Mesangial cell (primary cell): ENCODE measurements around the gene M6PR. TPM values are rescaled to one million over a fixed set of nuclear protein-coding genes. Genes with fewer than 3 reads are reported as not detected.

Source experiments
- total RNA-seq: library from RNA; depleted of rRNA; stranded (reverse); fragments of >200 nt; gene quantifications from 2 replicates; pipeline ENCODE4 v1.2.3, GENCODE V29; 2015

Gene M6PR
- total RNA-seq, result 77.8 and 100 TPM in 2 replicates

GRCh38 chr12:8949342-8950220 lies at the start of gene M6PR:
M6PR (minus strand) TSS chr12:8949645; CDS start chr12:8946404, 3,241 bp downstream.

DNA sequence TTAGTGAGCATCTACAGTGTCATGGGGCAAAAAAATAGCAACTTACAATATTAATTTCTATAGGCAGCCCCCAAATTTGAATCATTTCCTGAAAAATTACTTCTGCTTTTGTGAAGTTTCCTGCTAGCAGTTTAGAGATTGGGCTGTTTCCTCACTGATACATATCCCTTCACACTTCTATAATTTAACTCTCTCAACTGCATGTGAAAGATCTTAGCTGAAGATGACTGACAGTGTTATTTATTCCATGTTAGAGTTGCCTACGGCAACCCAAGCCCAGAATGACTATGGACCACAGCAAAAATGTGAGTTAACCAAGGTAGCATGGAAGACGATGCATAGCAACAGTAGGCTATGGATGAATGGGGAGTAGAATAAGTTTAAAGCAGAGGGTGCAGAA lies 40.0 kb upstream of the M6PR start, which contains the start of gene KLRG1:
KLRG1 (plus strand) TSS at position 134 of the 400 bp plus-strand sequence; CDS start at position 224, 90 bp downstream.

DNA sequence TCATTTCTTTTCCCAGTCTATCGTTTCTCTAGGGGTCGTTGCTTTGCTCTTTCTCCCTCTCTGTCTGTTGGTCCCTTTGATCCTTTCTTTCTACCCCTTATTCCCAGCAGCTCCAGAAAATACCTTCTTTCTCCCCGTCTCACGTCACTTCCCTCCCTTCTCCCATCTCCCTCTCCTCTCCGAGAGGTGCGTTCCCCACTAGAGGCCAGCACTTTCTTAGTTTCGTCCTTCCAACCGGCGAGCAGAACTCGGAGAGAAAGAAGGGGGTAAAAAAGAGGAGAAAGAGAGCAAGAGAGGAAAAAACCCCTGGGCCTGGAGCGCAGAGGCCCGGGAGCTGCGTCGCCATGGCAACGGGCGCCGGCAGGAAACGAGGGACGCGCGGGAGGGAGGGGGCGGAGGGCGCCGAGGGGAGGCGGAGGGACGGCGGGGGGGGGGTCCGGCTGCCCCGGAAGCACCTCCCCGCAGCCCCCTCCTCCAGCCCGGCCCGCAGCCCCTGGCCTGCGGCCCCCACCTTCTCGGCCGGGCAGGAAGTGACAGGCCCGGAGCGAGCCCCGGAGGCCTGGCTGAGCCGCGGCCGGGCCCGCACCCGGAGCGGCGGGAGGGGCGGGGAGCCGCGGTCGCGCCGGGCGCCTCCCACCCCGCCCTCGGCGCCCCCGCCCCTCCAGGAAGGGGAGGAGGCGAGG lies 35.3 kb downstream of the M6PR start, which contains the start of gene PHC1:
PHC1 (plus strand) TSS at position 477 of the 683 bp plus-strand sequence. CDS start 3,169 bp downstream, outside the sequence.

Other genes starting within 250 kb of the M6PR start
- not detected in 2 replicates for gene A2ML1, start 127.0 kb downstream of the M6PR start, total RNA-seq
- gene PHC1, start 35.1 kb downstream of the M6PR start, total RNA-seq, result 19.9 and 56.7 TPM in 2 replicates
- 1.4 TPM in 1 of 2 replicates, not detected in the other for gene KLRG1, start 39.9 kb upstream of the M6PR start, total RNA-seq
- gene A2M, start 166.3 kb upstream of the M6PR start, total RNA-seq, result 1.6 TPM in 1 of 2 replicates, not detected in the other